GM12891 (cell line): Measurements from ENCODE around the gene SRCIN1.
"Not testable (repeated sequence)": the region's sequence is repeated elsewhere in the genome, so short reads cannot be mapped to it uniquely, and the experiment has no call there.

Experiments
- POLR2A ChIP-seq: IDR thresholded peaks from 2 replicates; pipeline ENCODE4 v1.6.1; 2011; ENCODE audit warnings: low read depth, low read length, control low read depth
- POLR2AphosphoS5 ChIP-seq: IDR thresholded peaks from 2 replicates; pipeline ENCODE4 v1.6.1; 2011; ENCODE audit warnings: low read depth, low read length, control low read depth

DNA sequence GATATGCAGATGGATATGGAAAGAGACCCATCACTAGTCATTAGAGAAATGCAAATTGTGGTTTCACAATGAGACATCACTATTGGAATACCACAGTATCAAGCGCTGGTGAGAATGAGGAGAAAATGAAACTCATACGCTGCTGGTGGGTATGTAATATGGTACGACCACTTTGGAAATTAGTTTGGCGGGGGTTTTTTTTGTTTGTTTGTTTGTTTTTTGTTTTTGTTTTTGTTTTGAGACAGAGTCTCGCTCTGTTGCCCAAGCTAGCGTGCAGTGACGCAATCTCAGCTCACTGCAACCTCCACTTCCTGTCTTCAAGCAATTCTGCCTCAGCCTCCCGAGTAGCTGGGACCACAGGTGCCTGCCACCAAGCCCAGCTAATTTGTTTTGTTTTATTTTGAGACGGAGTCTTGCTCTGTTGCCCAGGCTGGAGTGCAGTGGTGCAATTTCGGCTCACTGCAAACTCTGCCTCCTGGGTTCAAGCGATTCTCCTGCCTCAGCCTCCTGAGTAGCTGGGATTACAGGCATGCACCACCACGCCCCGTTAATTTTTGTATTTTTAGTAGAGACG is 19.1 kb upstream of the SRCIN1 start:
- TF ChIP-seq POLR2AphosphoS5, POLR2A: not testable (repeated sequence)
